GM12878 (cell line): Measurements from ENCODE around the gene GNL3. TPM values are rescaled to one million over a fixed set of nuclear protein-coding genes. Genes with fewer than 3 reads are reported as not detected.

Experiments
- ATAC-seq: fragments of 200-7000 bp; cut with Tn5 transposase; 3 replicates; pipeline ENCODE4 v1.9.1; 2020; ENCODE audit warnings: mild to moderate bottlenecking, moderate library complexity
- BruUV-seq: library from RNA; stranded (reverse); fragments of 400-500 nt; replicated peaks from 2 replicates; lab custom pipeline; 2021; lab: Mats Ljungman, UMichigan
- CTCF ChIA-PET: fragments of 300-600 bp; sonication (Branson Sonifier 250); formaldehyde crosslinking; extraction: SDS; loops from one replicate; lab custom pipeline; 2021; ENCODE audit warnings: inconsistent platforms; lab: Yijun Ruan, JAX
- POLR2A ChIA-PET: fragments of 350-600 bp; formaldehyde crosslinking; extraction: SDS; loops from one replicate; lab custom pipeline; 2021; ENCODE audit warnings: inconsistent platforms; lab: Charles Lee
- RAD21 ChIA-PET: fragments of 300-600 bp; sonication (Branson Sonifier 250); formaldehyde crosslinking; loops from one replicate; lab custom pipeline; 2023; ENCODE audit warnings: antibody characterized with exemption; ENCODE audit not compliant: unreplicated experiment; lab: Charles Lee
- SMC1A ChIA-PET: fragments of 300-600 bp; sonication (Branson Sonifier 250); formaldehyde crosslinking; loops from one replicate; lab custom pipeline; 2023; ENCODE audit not compliant: unreplicated experiment, uncharacterized antibody; lab: Charles Lee
- DNase-seq: peaks from one replicate; pipeline ENCODE4 v3.0.0-alpha.2; 2011; ENCODE audit warnings: low read depth, low spot score
- FAIRE-seq: peaks from 3 replicates; lab custom pipeline; 2011; peaks lifted over from hg19 to GRCh38; lab: Jason Lieb, UNC
- H2AFZ ChIP-seq: 2 replicates; pipeline ENCODE4 v1.6.0; 2011; ENCODE audit warnings: low read depth, low read length, control low read depth; ENCODE audit not compliant: control insufficient read depth
- H3K27ac ChIP-seq: 2 replicates; pipeline ENCODE4 v1.5.1; 2011; ENCODE audit warnings: control low read depth; ENCODE audit not compliant: control insufficient read depth, insufficient read depth
- H3K27me3 ChIP-seq, 2 experiments: replicated peaks in 1 of 2; 2 replicates each; pipeline versions ENCODE4 v1.6.0 to v1.6.1; 2011; ENCODE audit warnings: low read length in 1 of 2; ENCODE audit not compliant: control insufficient read depth in 2 of 2, insufficient read depth in 2 of 2
- H3K36me3 ChIP-seq, 2 experiments: 2 replicates each; pipeline ENCODE4 v1.5.1; 2011; ENCODE audit warnings: low read length in 1 of 2; ENCODE audit not compliant: control insufficient read depth in 2 of 2, insufficient read depth in 2 of 2
- H3K4me1 ChIP-seq: 2 replicates; pipeline ENCODE4 v1.6.1; 2011; ENCODE audit warnings: mild to moderate bottlenecking, low read length, moderate library complexity, mixed read lengths; ENCODE audit not compliant: control insufficient read depth, insufficient read depth
- H3K4me2 ChIP-seq: 2 replicates; pipeline ENCODE4 v1.6.0; 2011; ENCODE audit warnings: control low read depth; ENCODE audit not compliant: control insufficient read depth, insufficient read depth
- H3K4me3 ChIP-seq: fragments of 200-600 bp; sonication (generic); 2 replicates; pipeline ENCODE4 v1.5.1; 2016
- H3K79me2 ChIP-seq: 2 replicates; pipeline ENCODE4 v1.6.0; 2011; ENCODE audit warnings: low read length; ENCODE audit not compliant: control insufficient read depth, insufficient read depth
- H3K9ac ChIP-seq: 2 replicates; pipeline ENCODE4 v1.8.0; 2011; ENCODE audit warnings: low read length, control low read depth, mixed read lengths; ENCODE audit not compliant: control insufficient read depth, insufficient read depth
- H3K9me3 ChIP-seq: replicated peaks from 3 replicates; pipeline ENCODE4 v1.5.1; 2011; ENCODE audit warnings: mild to moderate bottlenecking, low read length; ENCODE audit not compliant: control insufficient read depth, insufficient read depth
- H4K20me1 ChIP-seq: 2 replicates; pipeline ENCODE4 v1.6.0; 2011; ENCODE audit not compliant: control insufficient read depth, insufficient read depth
- CBX5 ChIP-seq: sonication (generic); IDR thresholded peaks from 2 replicates; pipeline ENCODE4 v1.6.1; 2016; ENCODE audit warnings: low read depth, moderate library complexity, mild to moderate bottlenecking, inconsistent platforms
- CREB1 ChIP-seq: IDR thresholded peaks from 2 replicates; pipeline ENCODE4 v1.6.1; 2012; ENCODE audit warnings: low read depth, mild to moderate bottlenecking, inconsistent platforms
- CREM ChIP-seq: IDR thresholded peaks from 2 replicates; pipeline ENCODE4 v1.6.1; 2014; ENCODE audit warnings: antibody characterized with exemption, low read depth
- DPF2 ChIP-seq: fragments of 450-650 bp; IDR thresholded peaks from 2 replicates; pipeline ENCODE4 v1.6.1; 2017; ENCODE audit warnings: mild to moderate bottlenecking
- E2F4 ChIP-seq: IDR thresholded peaks from 2 replicates; pipeline ENCODE4 v1.6.1; 2012; ENCODE audit warnings: low read depth, low read length, improper control_type of control experiment
- EGR1 ChIP-seq, 2 experiments: IDR thresholded peaks; 1 replicate in 1 of 2; 2 replicates in 1 of 2; pipeline ENCODE4 v1.6.1; 2011 to 2012; ENCODE audit warnings: low read depth in 2 of 2, low read length in 2 of 2, borderline replicate concordance in 1 of 2, mild to moderate bottlenecking in 1 of 2, moderate library complexity in 1 of 2
- ETV6 ChIP-seq, 2 experiments: fragments of 450-650 bp in 1 of 2; IDR thresholded peaks in 1 of 2; conservative IDR thresholded peaks in 1 of 2; 2 replicates each; pipeline ENCODE4 v1.6.1; 2014; ENCODE audit warnings: antibody characterized with exemption in 1 of 2, borderline replicate concordance in 1 of 2, low read depth in 1 of 2, mild to moderate bottlenecking in 1 of 2, moderate library complexity in 1 of 2
- FOXK2 ChIP-seq: fragments of 450-650 bp; IDR thresholded peaks from 2 replicates; pipeline ENCODE4 v1.6.1; 2017; ENCODE audit warnings: mild to moderate bottlenecking, moderate library complexity
- GATAD2B ChIP-seq: fragments of 450-650 bp; conservative IDR thresholded peaks from 2 replicates; pipeline ENCODE4 v1.6.1; 2017; ENCODE audit warnings: low read depth, mild to moderate bottlenecking, moderate library complexity
- HDGF ChIP-seq: fragments of 450-650 bp; IDR thresholded peaks from 2 replicates; pipeline ENCODE4 v1.6.1; 2016; ENCODE audit warnings: antibody characterized with exemption
- JUND ChIP-seq: IDR thresholded peaks from 2 replicates; pipeline ENCODE4 v1.6.1; 2012; ENCODE audit warnings: low read depth, mild to moderate bottlenecking, low read length, improper control_type of control experiment, moderate library complexity
- PAX5 ChIP-seq: IDR thresholded peaks from 2 replicates; pipeline ENCODE4 v1.6.1; 2011; ENCODE audit warnings: low read depth, low read length, borderline replicate concordance
- PML ChIP-seq: IDR thresholded peaks from 2 replicates; pipeline ENCODE4 v1.6.1; 2012; ENCODE audit warnings: low read length, inconsistent platforms
- RUNX3 ChIP-seq: IDR thresholded peaks from 2 replicates; pipeline ENCODE4 v1.6.1; 2012; ENCODE audit warnings: low read length, inconsistent platforms
- TBL1XR1 ChIP-seq: IDR thresholded peaks from 2 replicates; pipeline ENCODE4 v1.6.1; 2012; ENCODE audit warnings: low read depth, low read length, improper control_type of control experiment
- TCF12 ChIP-seq: IDR thresholded peaks from 2 replicates; pipeline ENCODE4 v1.6.1; 2011; ENCODE audit warnings: low read depth, mild to moderate bottlenecking, low read length
- TCF3 ChIP-seq: IDR thresholded peaks from 2 replicates; pipeline ENCODE4 v1.6.1; 2012; ENCODE audit warnings: low read depth, mild to moderate bottlenecking, low read length, borderline replicate concordance; ENCODE audit not compliant: insufficient read depth
- WGBS: methylation state at CpG from one replicate; pipeline ENCODE4 v1.1.6; 2016; ENCODE audit warnings: low lambda C conversion rate; ENCODE audit not compliant: insufficient replicate concordance, insufficient coverage; ENCODE audit errors: missing lambda C conversion rate; 5-methylcytosine and 5-hydroxymethylcytosine counted together
- in situ Hi-C: fragments of 300-500 bp; cut with MboI; formaldehyde crosslinking; loops from 9 replicates; pipeline ENCODE4 v1.14.3; 2018; ENCODE audit warnings: mixed read lengths
- intact Hi-C: fragments of 100-400 bp; cut with micrococcal nuclease; formaldehyde crosslinking; loops from one replicate; pipeline ENCODE4 v1.14.2; 2022; ENCODE audit not compliant: unreplicated experiment
- polyA plus RNA-seq, 11 experiments: library from polyadenylated mRNA; depleted of rRNA in 4 of 11; unstranded in 6 of 11; stranded (reverse) in 5 of 11; fragments of >200 nt; fragmentation: Nextera tagmentation in 4 of 11; fragmentation: Illumina TruSeq in 1 of 11; extraction: Ambion mirVana in 4 of 11; extraction: Trizol in 1 of 11; gene quantifications; 1 replicate in 1 of 11; 2 replicates in 10 of 11; pipeline versions ENCODE4 v1.2.1 to v1.2.3, GENCODE V29; 2011 to 2016; ENCODE audit warnings: inconsistent platforms in 2 of 11, missing spikeins in 2 of 11, low read depth in 1 of 11
- total RNA-seq, 4 experiments: library from RNA; depleted of rRNA in 3 of 4; stranded (reverse); fragments of >200 nt in 3 of 4; fragmentation: Illumina TruSeq in 1 of 4; extraction: Trizol in 1 of 4; gene quantifications; 2 replicates each; pipeline versions ENCODE4 v1.2.1 to v1.2.3, GENCODE V29; 2013 to 2021

The GNL3 gene
- total and polyA plus RNA-seq, 10 of the 15 experiments (the other 5 are each of a cell fraction or from before 2014, with no cell fraction given) = 172 to 368 (median 257) TPM

- Histone ChIP-seq H3K4me3 (no peak overlapping the region), H4K20me1 (no peaks in the 10 kb centered on the region), H3K9ac (no peak overlapping the region), H3K79me2 (no peaks in the 10 kb centered on the region), H3K9me3 (peaks cover 2% of the 10 kb centered on the region; the same call in 2 of the 3 replicates), H3K4me1 (peaks cover 27% of the 10 kb centered on the region), H3K36me3 (no peaks in the 10 kb centered on the region; a peak in 1 of 4 replicates), H2AFZ (no peak overlapping the region)
- DNase-seq (no peak), FAIRE-seq (no peak)
- intact Hi-C loops (no loop called here), in situ Hi-C loops (no loop called here)
- CTCF ChIA-PET = interaction anchor here (0.7 to 2.1 kb wide), 3 partner anchors 79 to 204 kb away, joined by 3 to 6 read pairs (median 4); no protein-coding TSS in a partner anchor
- POLR2A ChIA-PET = interaction anchor here (0.7 to 1.3 kb wide), 3 partner anchors 9 to 178 kb away, joined by 3 to 4 read pairs (median 4); partner anchors contain the start of gene STIMATE
- no TSS peak for BruUV-seq
- SMC1A ChIA-PET = interaction anchor here (0.6 to 2.0 kb wide), 4 partner anchors 8 to 27 kb away, joined by 3 to 6 read pairs (median 4); no protein-coding TSS in a partner anchor
- TF ChIP-seq PAX5 (no peak), CBX5 (peak; percentile 65; the same call in 1 of the 2 replicates)
- TF ChIP-seq, all 136 proteins: peak for 1
- ATAC-seq = no peak
- no peak overlapping the region for H3K27ac ChIP-seq
- H3K4me2 ChIP-seq = no peak overlapping the region
- no peaks in the 10 kb centered on the region for H3K27me3 ChIP-seq
- RAD21 ChIA-PET = no interaction called here
These were observed 33.8 kb downstream of the GNL3 start for GRCh38 chr3:52719618-52720017.

- ChIA-PET POLR2A (interaction anchor here (0.6 to 1.2 kb wide), 4 partner anchors 9 to 1185 kb away, joined by 3 to 5 read pairs (median 4); partner anchors contain the start of gene STIMATE), SMC1A (interaction anchor here (1.9 to 2.0 kb wide), 2 partner anchors 10 to 29 kb away, joined by 4 to 6 read pairs; no protein-coding TSS in a partner anchor), RAD21 (no interaction called here), CTCF (interaction anchor here (0.9 to 2.1 kb wide), 3 partner anchors 20 to 78 kb away, joined by 3 to 6 read pairs (median 4); no protein-coding TSS in a partner anchor)
- Histone ChIP-seq H2AFZ (peak overlapping the region; percentile 53), H3K9ac (no peak overlapping the region), H3K27me3 (no peaks in the 10 kb centered on the region), H3K36me3 (no peaks in the 10 kb centered on the region; a peak in 1 of 4 replicates), H3K4me3 (no peak overlapping the region), H3K27ac (peak overlapping the region; percentile 27), H3K9me3 (peaks cover 2% of the 10 kb centered on the region; the same call in 2 of the 3 replicates), H3K4me2 (peak overlapping the region; percentile 45), H3K79me2 (no peaks in the 10 kb centered on the region), H3K4me1 (peaks cover 27% of the 10 kb centered on the region), H4K20me1 (no peaks in the 10 kb centered on the region)
- FAIRE-seq (no peak), ATAC-seq (peak; percentile 71), DNase-seq (no peak)
- 72% methylated on average over 6 of the region's 6 CpGs for WGBS
- BruUV-seq = no TSS peak
- intact Hi-C loops (no loop called here), in situ Hi-C loops (no loop called here)
- TF ChIP-seq TCF12 (0 out of 2 replicates have a peak, but pooled peaks have one; percentile 50), DPF2 (no peak), EGR1 (IDR thresholded peaks at IDR 0.05; ENCODE audit: borderline replicate concordance in 1 of 2, low read depth in 2 of 2, low read length in 2 of 2) (no peak), TCF3 (peak; percentile 90; the same call in 1 of the 2 replicates), E2F4 (no peak), CREB1 (0 out of 2 replicates have a peak, but pooled peaks have one; percentile 15), HDGF (no peak), ETV6 (conservative IDR thresholded peaks at IDR 0.05 in 1 of 2, IDR thresholded peaks at IDR 0.05 in 1 of 2; ENCODE audit: borderline replicate concordance in 1 of 2, low read depth in 1 of 2) (no peak), PML (no peak), TBL1XR1 (no peak), CREM (peak; percentile 13; the same call in 1 of the 2 replicates), JUND (no peak), FOXK2 (no peak), GATAD2B (no peak), RUNX3 (peak; percentile 85)
These were observed 35.3 kb downstream of the GNL3 start for GRCh38 chr3:52721002-52721729.
